ENCODE results near the gene SEMA6D. TPM values are rescaled to one million over a fixed set of nuclear protein-coding genes. Genes with fewer than 3 reads are reported as not detected.

SEMA6D gene
- total RNA-seq, 1 experiment from 2014 or later, result 0.65 TPM

DNA sequence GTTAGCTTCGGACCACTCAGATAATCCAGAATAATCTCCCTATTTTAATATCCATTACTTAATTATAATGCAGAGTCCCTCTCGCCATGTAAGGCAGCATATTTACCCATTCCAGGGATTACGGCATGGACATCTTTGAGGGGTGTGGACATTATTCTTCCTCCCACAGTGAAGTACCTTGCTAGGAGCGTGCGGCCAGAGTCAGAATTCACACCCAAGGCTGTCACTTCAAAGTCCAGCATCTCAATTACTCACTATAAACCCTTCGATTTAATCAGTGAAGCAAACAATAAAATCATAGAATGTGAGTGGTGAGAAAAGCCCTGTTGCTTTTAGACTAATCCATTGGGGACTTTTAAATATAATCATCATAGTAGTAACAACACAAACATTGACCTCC lies 11.6 kb downstream of the SEMA6D start:
- ChIA-PET POLR2A (no interaction called here), CTCF (no interaction called here)
- H3K9me3 Mint-ChIP-seq (ENCODE audit: unreplicated experiment), result no peaks in the 10 kb centered on the region
- TF ChIP-seq, protein P1, sequence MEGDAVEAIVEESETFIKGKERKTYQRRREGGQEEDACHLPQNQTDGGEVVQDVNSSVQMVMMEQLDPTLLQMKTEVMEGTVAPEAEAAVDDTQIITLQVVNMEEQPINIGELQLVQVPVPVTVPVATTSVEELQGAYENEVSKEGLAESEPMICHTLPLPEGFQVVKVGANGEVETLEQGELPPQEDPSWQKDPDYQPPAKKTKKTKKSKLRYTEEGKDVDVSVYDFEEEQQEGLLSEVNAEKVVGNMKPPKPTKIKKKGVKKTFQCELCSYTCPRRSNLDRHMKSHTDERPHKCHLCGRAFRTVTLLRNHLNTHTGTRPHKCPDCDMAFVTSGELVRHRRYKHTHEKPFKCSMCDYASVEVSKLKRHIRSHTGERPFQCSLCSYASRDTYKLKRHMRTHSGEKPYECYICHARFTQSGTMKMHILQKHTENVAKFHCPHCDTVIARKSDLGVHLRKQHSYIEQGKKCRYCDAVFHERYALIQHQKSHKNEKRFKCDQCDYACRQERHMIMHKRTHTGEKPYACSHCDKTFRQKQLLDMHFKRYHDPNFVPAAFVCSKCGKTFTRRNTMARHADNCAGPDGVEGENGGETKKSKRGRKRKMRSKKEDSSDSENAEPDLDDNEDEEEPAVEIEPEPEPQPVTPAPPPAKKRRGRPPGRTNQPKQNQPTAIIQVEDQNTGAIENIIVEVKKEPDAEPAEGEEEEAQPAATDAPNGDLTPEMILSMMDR (IDR thresholded peaks at IDR 0.05; ENCODE audit: unreplicated experiment), result no peak
- H3K4me3 Mint-ChIP-seq (ENCODE audit: unreplicated experiment), result no peak overlapping the region
- H3K27ac Mint-ChIP-seq (ENCODE audit: low read depth, unreplicated experiment), result no peak overlapping the region
- no peaks in the 10 kb centered on the region for H3K36me3 Mint-ChIP-seq (ENCODE audit: insufficient read depth, unreplicated experiment)
- no TSS peak for BruUV-seq (replicated peaks)
- H3K27me3 Mint-ChIP-seq (ENCODE audit: insufficient read depth, unreplicated experiment), result no peaks in the 10 kb centered on the region
- DNase-seq (ENCODE audit: unreplicated experiment), result no peak
- intact Hi-C loops (cut with micrococcal nuclease), result no loop called here
- no peaks in the 10 kb centered on the region for H3K4me1 Mint-ChIP-seq (ENCODE audit: insufficient read depth, unreplicated experiment)

DNA sequence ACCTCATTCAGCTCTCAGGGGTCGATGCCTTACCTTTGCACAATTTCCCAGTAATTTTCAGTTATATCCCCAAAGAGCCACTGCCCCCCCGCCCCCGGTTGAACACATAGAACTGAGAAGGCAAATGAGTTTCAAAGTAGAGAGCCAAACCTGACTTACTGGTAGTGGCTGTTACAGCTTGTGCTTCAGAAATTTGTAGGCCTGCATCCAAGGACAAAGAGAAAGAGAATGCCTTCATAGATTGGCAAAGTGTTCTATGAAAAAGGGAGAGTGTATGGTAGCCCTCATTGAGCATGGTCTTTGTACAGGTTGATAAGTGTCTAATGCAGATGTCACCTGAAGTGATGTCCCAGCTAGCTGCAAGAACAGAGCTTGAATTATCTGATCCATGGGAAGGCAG lies 13.9 kb downstream of the SEMA6D start:
- intact Hi-C loops (cut with micrococcal nuclease), result no loop called here
- CTCF ChIA-PET, result interaction anchor here (0.7 kb wide), 1 partner anchor 65 kb away, joined by 3 read pairs; no protein-coding TSS in a partner anchor
- TF ChIP-seq, protein P1 (IDR thresholded peaks at IDR 0.05; ENCODE audit: unreplicated experiment), result no peak
- Mint-ChIP-seq H3K4me1 (ENCODE audit: insufficient read depth, unreplicated experiment) (no peaks in the 10 kb centered on the region), H3K27me3 (ENCODE audit: insufficient read depth, unreplicated experiment) (no peaks in the 10 kb centered on the region), H3K27ac (ENCODE audit: low read depth, unreplicated experiment) (no peak overlapping the region), H3K4me3 (ENCODE audit: unreplicated experiment) (no peak overlapping the region), H3K36me3 (ENCODE audit: insufficient read depth, unreplicated experiment) (no peaks in the 10 kb centered on the region), H3K9me3 (ENCODE audit: unreplicated experiment) (no peaks in the 10 kb centered on the region)
- no TSS peak for BruUV-seq (replicated peaks)
- DNase-seq (ENCODE audit: unreplicated experiment), result no peak
- POLR2A ChIA-PET, result interaction anchor here (0.6 to 1.2 kb wide), 2 partner anchors 11 to 1023 kb away, joined by 3 to 5 read pairs; no protein-coding TSS in a partner anchor

DNA sequence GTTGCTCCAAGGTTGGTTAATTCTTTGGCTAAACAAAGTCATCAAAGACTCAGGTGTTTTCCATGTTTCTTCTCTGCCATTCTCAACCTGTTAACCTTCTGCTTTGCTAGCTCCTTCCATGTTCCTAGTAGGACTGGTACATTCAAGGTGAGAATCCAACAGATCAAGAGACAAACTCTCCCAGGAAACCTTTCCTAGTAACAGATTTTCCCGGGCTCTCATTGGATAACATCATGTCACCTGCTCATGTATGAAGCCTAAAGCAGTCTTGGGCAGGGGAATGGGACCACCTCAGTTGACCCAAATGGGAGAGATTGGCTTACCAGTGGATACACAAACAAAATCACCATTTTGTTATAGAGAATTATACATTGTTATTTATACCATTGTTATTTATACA lies 14.9 kb downstream of the SEMA6D start:
- Mint-ChIP-seq H3K36me3 (ENCODE audit: insufficient read depth, unreplicated experiment) (no peaks in the 10 kb centered on the region), H3K4me3 (ENCODE audit: unreplicated experiment) (no peak overlapping the region), H3K27ac (ENCODE audit: low read depth, unreplicated experiment) (no peak overlapping the region), H3K27me3 (ENCODE audit: insufficient read depth, unreplicated experiment) (no peaks in the 10 kb centered on the region), H3K9me3 (ENCODE audit: unreplicated experiment) (no peaks in the 10 kb centered on the region), H3K4me1 (ENCODE audit: insufficient read depth, unreplicated experiment) (peaks cover under 1% of the 10 kb centered on the region)
- BruUV-seq (replicated peaks), result no TSS peak
- intact Hi-C loops (cut with micrococcal nuclease), result no loop called here
- TF ChIP-seq, protein P1 (IDR thresholded peaks at IDR 0.05; ENCODE audit: unreplicated experiment), result no peak
- ChIA-PET POLR2A (interaction anchor here (0.8 kb wide), 1 partner anchor 84 kb away, joined by 3 read pairs; no protein-coding TSS in a partner anchor), CTCF (interaction anchor here (0.7 to 0.9 kb wide), 2 partner anchors 9 to 15 kb away, joined by 3 read pairs; partner anchors contain the start of gene SEMA6D)
- DNase-seq (ENCODE audit: unreplicated experiment), result no peak

DNA sequence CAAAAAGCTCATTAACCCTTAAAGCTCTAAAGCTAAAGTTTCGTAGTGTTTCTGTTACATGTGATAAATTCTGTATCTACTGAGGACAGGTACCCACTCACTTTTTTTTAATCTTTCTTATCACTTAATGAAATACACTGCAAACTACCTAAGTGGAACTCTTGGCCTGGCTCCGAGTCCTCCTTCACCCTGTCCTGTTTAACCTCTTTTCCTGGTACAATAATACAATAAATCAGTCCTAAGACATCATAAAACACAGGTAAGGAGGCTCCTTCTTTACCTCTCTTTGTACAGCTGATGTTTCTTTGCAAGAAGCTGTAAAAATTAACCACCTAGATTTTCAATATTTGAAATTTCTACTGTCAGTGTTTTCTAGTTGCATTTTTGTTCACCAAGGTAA lies 15.8 kb downstream of the SEMA6D start:
- Mint-ChIP-seq H3K4me1 (ENCODE audit: insufficient read depth, unreplicated experiment) (peaks cover 7% of the 10 kb centered on the region), H3K36me3 (ENCODE audit: insufficient read depth, unreplicated experiment) (no peaks in the 10 kb centered on the region), H3K9me3 (ENCODE audit: unreplicated experiment) (no peaks in the 10 kb centered on the region), H3K27ac (ENCODE audit: low read depth, unreplicated experiment) (no peak overlapping the region), H3K27me3 (ENCODE audit: insufficient read depth, unreplicated experiment) (no peaks in the 10 kb centered on the region), H3K4me3 (ENCODE audit: unreplicated experiment) (no peak overlapping the region)
- DNase-seq (ENCODE audit: unreplicated experiment), result no peak
- intact Hi-C loops (cut with micrococcal nuclease), result no loop called here
- ChIA-PET POLR2A (interaction anchor here (0.8 kb wide), 1 partner anchor 83 kb away, joined by 3 read pairs; no protein-coding TSS in a partner anchor), CTCF (interaction anchor here (0.9 kb wide), 1 partner anchor 10 kb away, joined by 3 read pairs; no protein-coding TSS in a partner anchor)
- TF ChIP-seq, protein P1 (IDR thresholded peaks at IDR 0.05; ENCODE audit: unreplicated experiment), result no peak
- BruUV-seq (replicated peaks), result no TSS peak
